ENCODE measurements around the gene INPP4B.
A peak's percentile ranks its signal among the peaks of the same experiment; 100 is the strongest.

Gene INPP4B

GRCh38 chr4:142044271-142044670, 801.8 kb downstream of the INPP4B start:
- DNase-seq, result no peak

GRCh38 chr4:142043509-142043908, 802.6 kb downstream of the INPP4B start:
- DNase-seq, result no peak

GRCh38 chr4:142041788-142042187, 804.3 kb downstream of the INPP4B start:
- no peak for DNase-seq

GRCh38 chr4:142040043-142040442, 806.1 kb downstream of the INPP4B start:
- no peak for DNase-seq

- peak in 1 of 2 experiments; percentile 12 for DNase-seq
Measured at GRCh38 chr4:142036795-142037583, 809.1 kb downstream of the INPP4B start.

GRCh38 chr4:142035566-142035965, 810.5 kb downstream of the INPP4B start:
- no peak for DNase-seq

GRCh38 chr4:142034101-142034500, 812.0 kb downstream of the INPP4B start:
- no peak for DNase-seq

- DNase-seq, result no peak
Measured at GRCh38 chr4:142030010-142030409, 816.1 kb downstream of the INPP4B start.

- no peak for DNase-seq
Measured at GRCh38 chr4:142021761-142022160, 824.3 kb downstream of the INPP4B start.

- DNase-seq, result no peak
Measured at GRCh38 chr4:142021181-142021580, 824.9 kb downstream of the INPP4B start.

GRCh38 chr4:142016031-142016430, 830.1 kb downstream of the INPP4B start:
- no peak for DNase-seq

GRCh38 chr4:142009751-142010150, 836.4 kb downstream of the INPP4B start:
- DNase-seq, result no peak

GRCh38 chr4:142005519-142005918, 840.6 kb downstream of the INPP4B start:
- DNase-seq, result no peak

GRCh38 chr4:141999446-142000143, 846.5 kb downstream of the INPP4B start:
- DNase-seq, result no peak

GRCh38 chr4:141995056-141995455, 851.0 kb downstream of the INPP4B start:
- no peak for DNase-seq

- DNase-seq, result no peak
Measured at GRCh38 chr4:141977433-141977832, 868.7 kb downstream of the INPP4B start.
